GM23338 (cell line): ENCODE measurements around the gene SUPT3H. TPM values are rescaled to one million over a fixed set of nuclear protein-coding genes. Genes with fewer than 3 reads are reported as not detected.
A peak's percentile ranks its signal among the peaks of the same experiment; 100 is the strongest.

Experiments
- ATAC-seq: fragments of 200-7000 bp; cut with Tn5 transposase; 3 replicates; pipeline ENCODE4 v1.9.1; 2020
- DNase-seq: peaks from one replicate; pipeline ENCODE4 v3.0.0-alpha.2; 2015; ENCODE audit warnings: low spot score
- H2AFZ ChIP-seq: fragments of 200-600 bp; sonication (generic); 2 replicates; pipeline ENCODE4 v1.8.0; 2016; ENCODE audit warnings: antibody characterized with exemption, mild to moderate bottlenecking, moderate library complexity
- H3F3A ChIP-seq: fragments of 200-600 bp; sonication (generic); replicated peaks from 2 replicates; pipeline ENCODE4 v1.8.0; 2017; ENCODE audit warnings: antibody characterized with exemption, mixed run types, low read depth
- H3K27ac ChIP-seq: fragments of 200-600 bp; sonication (generic); 2 replicates; pipeline ENCODE4 v1.6.1; 2016; ENCODE audit warnings: low read depth
- H3K27me3 ChIP-seq: fragments of 200-600 bp; sonication (generic); 2 replicates; pipeline ENCODE4 v1.8.0; 2016; ENCODE audit warnings: mild to moderate bottlenecking, mixed run types, moderate library complexity; ENCODE audit not compliant: insufficient read depth
- H3K36me3 ChIP-seq: fragments of 200-600 bp; sonication (generic); 2 replicates; pipeline ENCODE4 v1.8.0; 2016; ENCODE audit warnings: mild to moderate bottlenecking; ENCODE audit not compliant: insufficient read depth
- H3K4me1 ChIP-seq: fragments of 200-600 bp; sonication (generic); 2 replicates; pipeline ENCODE4 v1.8.0; 2016; ENCODE audit warnings: mild to moderate bottlenecking, moderate library complexity; ENCODE audit not compliant: insufficient read depth
- H3K4me2 ChIP-seq: fragments of 200-600 bp; sonication (generic); 2 replicates; pipeline ENCODE4 v1.7.1; 2017; ENCODE audit warnings: mixed run types
- H3K4me3 ChIP-seq: fragments of 200-600 bp; sonication (generic); 2 replicates; pipeline ENCODE4 v1.6.1; 2016; ENCODE audit warnings: mixed run types
- H3K79me2 ChIP-seq: fragments of 200-600 bp; sonication (generic); replicated peaks from 2 replicates; pipeline ENCODE4 v1.8.0; 2017; ENCODE audit warnings: mild to moderate bottlenecking; ENCODE audit not compliant: insufficient read depth
- H3K9me2 ChIP-seq: fragments of 200-600 bp; sonication (generic); 2 replicates; pipeline ENCODE4 v1.8.0; 2017; ENCODE audit not compliant: insufficient read depth
- H4K20me1 ChIP-seq: fragments of 200-600 bp; sonication (generic); replicated peaks from 2 replicates; pipeline ENCODE4 v1.8.0; 2017; ENCODE audit warnings: mild to moderate bottlenecking; ENCODE audit not compliant: insufficient read depth
- H3K27ac Mint-ChIP-seq: 2 replicates; pipeline ENCODE4 v1.8.0; 2020; ENCODE audit warnings: inconsistent platforms, mild to moderate bottlenecking, moderate library complexity, mixed read lengths
- H3K27me3 Mint-ChIP-seq: 3 replicates; pipeline ENCODE4 v1.8.0; 2022; ENCODE audit warnings: low read depth, mild to moderate bottlenecking, moderate library complexity, mixed read lengths, inconsistent platforms; ENCODE audit not compliant: insufficient read depth, poor library complexity
- H3K36me3 Mint-ChIP-seq: 3 replicates; pipeline ENCODE4 v1.8.0; 2021; ENCODE audit warnings: low read depth, mild to moderate bottlenecking, inconsistent platforms, moderate library complexity, mixed read lengths
- H3K4me1 Mint-ChIP-seq: 3 replicates; pipeline ENCODE4 v1.8.0; 2020; ENCODE audit warnings: mild to moderate bottlenecking, inconsistent platforms, mixed read lengths
- H3K4me3 Mint-ChIP-seq: 3 replicates; pipeline ENCODE4 v1.8.0; 2021; ENCODE audit warnings: moderate library complexity, mild to moderate bottlenecking, inconsistent platforms, mixed read lengths
- H3K9me3 Mint-ChIP-seq: 3 replicates; pipeline ENCODE4 v1.8.0; 2020; ENCODE audit warnings: moderate library complexity, mild to moderate bottlenecking, inconsistent platforms, mixed read lengths
- CREB1 ChIP-seq: fragments of 250-450 bp; sonication (Bioruptor Pico); IDR thresholded peaks from 2 replicates; pipeline ENCODE4 v1.5.0; 2020; ENCODE audit warnings: low read depth, mild to moderate bottlenecking, moderate library complexity
- ETS1 ChIP-seq: IDR thresholded peaks from 2 replicates; pipeline ENCODE4 v1.6.1; 2016; ENCODE audit warnings: antibody characterized with exemption
- EZH2 ChIP-seq: fragments of 200-600 bp; sonication (generic); IDR thresholded peaks from one replicate; pipeline ENCODE4 v1.8.0; 2017; ENCODE audit warnings: antibody characterized with exemption, mild to moderate bottlenecking, low read depth; ENCODE audit not compliant: unreplicated experiment
- EZH2phosphoT487 ChIP-seq: fragments of 200-600 bp; sonication (generic); IDR thresholded peaks from one replicate; pipeline ENCODE4 v1.8.1; 2018; ENCODE audit warnings: antibody characterized with exemption; ENCODE audit not compliant: unreplicated experiment
- JUNB ChIP-seq: IDR thresholded peaks from one replicate; pipeline ENCODE4 v1.6.1; 2016; ENCODE audit warnings: antibody characterized with exemption; ENCODE audit not compliant: unreplicated experiment
- NANOG ChIP-seq: IDR thresholded peaks from 2 replicates; pipeline ENCODE4 v1.6.1; 2016; ENCODE audit warnings: antibody characterized with exemption, borderline replicate concordance
- POLR2AphosphoS5 ChIP-seq: IDR thresholded peaks from 2 replicates; pipeline ENCODE4 v1.6.1; 2016; ENCODE audit warnings: antibody characterized with exemption, low read depth
- STAT1 ChIP-seq: IDR thresholded peaks from one replicate; pipeline ENCODE4 v1.6.1; 2016; ENCODE audit warnings: antibody characterized with exemption; ENCODE audit not compliant: unreplicated experiment
- ZNF114 ChIP-seq: fragments of 250-450 bp; sonication (Bioruptor Pico); IDR thresholded peaks from 2 replicates; pipeline ENCODE4 v1.5.0; 2020; ENCODE audit warnings: mild to moderate bottlenecking, moderate library complexity
- ZNF331 ChIP-seq: fragments of 250-450 bp; sonication (Bioruptor Pico); IDR thresholded peaks from 2 replicates; pipeline ENCODE4 v1.5.0; 2020; ENCODE audit warnings: low read depth, mild to moderate bottlenecking, moderate library complexity
- polyA plus RNA-seq: library from polyadenylated mRNA; unstranded; fragments of >200 nt; fragmentation: Nextera tagmentation; extraction: Ambion mirVana; gene quantifications from 2 replicates; pipeline ENCODE4 v1.2.1, GENCODE V29; 2016
- total RNA-seq: library from RNA; depleted of rRNA; stranded (reverse); fragments of >200 nt; shearing (Covaris generic); gene quantifications from 2 replicates; pipeline ENCODE4 v1.2.3, GENCODE V29; 2014
- TF ChIP-seq, protein P1 (sequence below): fragments of 250-450 bp; sonication (Bioruptor Pico); IDR thresholded peaks from 2 replicates; pipeline ENCODE4 v1.5.0; 2020; ENCODE audit warnings: mild to moderate bottlenecking, moderate library complexity
- TF ChIP-seq, protein P2 (sequence below): IDR thresholded peaks from one replicate; pipeline ENCODE4 v1.6.1; 2018; ENCODE audit warnings: antibody characterized with exemption; ENCODE audit not compliant: unreplicated experiment
- TF ChIP-seq, protein P3 (sequence below), 2 experiments: fragments of 200-600 bp in 1 of 2; sonication (generic) in 1 of 2; conservative IDR thresholded peaks; 2 replicates each; pipeline versions ENCODE4 v1.5.1 to v1.6.1; 2016 to 2017; ENCODE audit warnings: antibody characterized with exemption in 2 of 2, low read depth in 2 of 2, mild to moderate bottlenecking in 2 of 2, moderate library complexity in 1 of 2

The SUPT3H gene
- total and polyA plus RNA-seq, 2 experiments from 2014 or later, result 11.4 to 30.1 TPM

DNA sequence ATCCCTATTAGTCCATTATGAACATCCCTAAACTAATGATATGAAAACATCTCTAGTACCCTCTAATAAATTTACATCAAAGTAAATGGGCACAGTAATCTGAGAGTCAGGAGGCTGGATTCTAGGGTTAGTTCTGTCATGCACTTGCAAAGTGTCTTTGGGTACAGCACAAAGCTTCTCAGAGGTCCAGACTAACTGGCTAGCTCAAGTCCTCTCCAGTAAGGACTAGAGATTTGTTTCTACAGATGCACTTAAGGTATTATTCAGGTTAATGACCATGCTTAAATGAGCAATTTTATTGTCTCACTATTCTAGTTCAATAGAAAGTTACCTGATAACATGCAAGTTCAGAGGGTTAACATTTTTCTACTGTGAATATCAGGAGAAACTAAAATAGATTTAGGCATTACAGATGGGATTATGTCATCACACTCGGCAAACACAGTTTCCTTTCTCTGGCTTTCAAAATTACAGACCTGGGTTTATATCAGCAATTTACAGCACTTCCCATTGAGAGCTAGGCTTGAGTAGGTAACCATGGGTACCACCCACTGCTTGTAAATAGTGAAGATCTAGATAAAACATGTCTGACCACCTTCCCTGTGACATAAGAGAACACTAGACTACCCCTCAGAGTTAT, 452.5 kb downstream of the SUPT3H start:
- Histone ChIP-seq H3K27ac (no peak overlapping the region), H3K79me2 (no peaks in the 10 kb centered on the region), H3F3A (no peaks in the 10 kb centered on the region), H3K9me2 (no peaks in the 10 kb centered on the region), H3K4me2 (no peak overlapping the region), H4K20me1 (no peaks in the 10 kb centered on the region), H3K4me1 (no peaks in the 10 kb centered on the region), H3K27me3 (no peaks in the 10 kb centered on the region), H3K4me3 (no peak overlapping the region), H3K36me3 (no peaks in the 10 kb centered on the region), H2AFZ (no peak overlapping the region)
- Mint-ChIP-seq H3K36me3 (no peaks in the 10 kb centered on the region), H3K9me3 (no peaks in the 10 kb centered on the region), H3K27ac (no peak overlapping the region), H3K4me3 (no peak overlapping the region), H3K27me3 (no peaks in the 10 kb centered on the region), H3K4me1 (peaks cover 4% of the 10 kb centered on the region; the same call in 2 of the 3 replicates)
- ATAC-seq (no peak), DNase-seq (peak; percentile 48)
- TF ChIP-seq, protein P1, sequence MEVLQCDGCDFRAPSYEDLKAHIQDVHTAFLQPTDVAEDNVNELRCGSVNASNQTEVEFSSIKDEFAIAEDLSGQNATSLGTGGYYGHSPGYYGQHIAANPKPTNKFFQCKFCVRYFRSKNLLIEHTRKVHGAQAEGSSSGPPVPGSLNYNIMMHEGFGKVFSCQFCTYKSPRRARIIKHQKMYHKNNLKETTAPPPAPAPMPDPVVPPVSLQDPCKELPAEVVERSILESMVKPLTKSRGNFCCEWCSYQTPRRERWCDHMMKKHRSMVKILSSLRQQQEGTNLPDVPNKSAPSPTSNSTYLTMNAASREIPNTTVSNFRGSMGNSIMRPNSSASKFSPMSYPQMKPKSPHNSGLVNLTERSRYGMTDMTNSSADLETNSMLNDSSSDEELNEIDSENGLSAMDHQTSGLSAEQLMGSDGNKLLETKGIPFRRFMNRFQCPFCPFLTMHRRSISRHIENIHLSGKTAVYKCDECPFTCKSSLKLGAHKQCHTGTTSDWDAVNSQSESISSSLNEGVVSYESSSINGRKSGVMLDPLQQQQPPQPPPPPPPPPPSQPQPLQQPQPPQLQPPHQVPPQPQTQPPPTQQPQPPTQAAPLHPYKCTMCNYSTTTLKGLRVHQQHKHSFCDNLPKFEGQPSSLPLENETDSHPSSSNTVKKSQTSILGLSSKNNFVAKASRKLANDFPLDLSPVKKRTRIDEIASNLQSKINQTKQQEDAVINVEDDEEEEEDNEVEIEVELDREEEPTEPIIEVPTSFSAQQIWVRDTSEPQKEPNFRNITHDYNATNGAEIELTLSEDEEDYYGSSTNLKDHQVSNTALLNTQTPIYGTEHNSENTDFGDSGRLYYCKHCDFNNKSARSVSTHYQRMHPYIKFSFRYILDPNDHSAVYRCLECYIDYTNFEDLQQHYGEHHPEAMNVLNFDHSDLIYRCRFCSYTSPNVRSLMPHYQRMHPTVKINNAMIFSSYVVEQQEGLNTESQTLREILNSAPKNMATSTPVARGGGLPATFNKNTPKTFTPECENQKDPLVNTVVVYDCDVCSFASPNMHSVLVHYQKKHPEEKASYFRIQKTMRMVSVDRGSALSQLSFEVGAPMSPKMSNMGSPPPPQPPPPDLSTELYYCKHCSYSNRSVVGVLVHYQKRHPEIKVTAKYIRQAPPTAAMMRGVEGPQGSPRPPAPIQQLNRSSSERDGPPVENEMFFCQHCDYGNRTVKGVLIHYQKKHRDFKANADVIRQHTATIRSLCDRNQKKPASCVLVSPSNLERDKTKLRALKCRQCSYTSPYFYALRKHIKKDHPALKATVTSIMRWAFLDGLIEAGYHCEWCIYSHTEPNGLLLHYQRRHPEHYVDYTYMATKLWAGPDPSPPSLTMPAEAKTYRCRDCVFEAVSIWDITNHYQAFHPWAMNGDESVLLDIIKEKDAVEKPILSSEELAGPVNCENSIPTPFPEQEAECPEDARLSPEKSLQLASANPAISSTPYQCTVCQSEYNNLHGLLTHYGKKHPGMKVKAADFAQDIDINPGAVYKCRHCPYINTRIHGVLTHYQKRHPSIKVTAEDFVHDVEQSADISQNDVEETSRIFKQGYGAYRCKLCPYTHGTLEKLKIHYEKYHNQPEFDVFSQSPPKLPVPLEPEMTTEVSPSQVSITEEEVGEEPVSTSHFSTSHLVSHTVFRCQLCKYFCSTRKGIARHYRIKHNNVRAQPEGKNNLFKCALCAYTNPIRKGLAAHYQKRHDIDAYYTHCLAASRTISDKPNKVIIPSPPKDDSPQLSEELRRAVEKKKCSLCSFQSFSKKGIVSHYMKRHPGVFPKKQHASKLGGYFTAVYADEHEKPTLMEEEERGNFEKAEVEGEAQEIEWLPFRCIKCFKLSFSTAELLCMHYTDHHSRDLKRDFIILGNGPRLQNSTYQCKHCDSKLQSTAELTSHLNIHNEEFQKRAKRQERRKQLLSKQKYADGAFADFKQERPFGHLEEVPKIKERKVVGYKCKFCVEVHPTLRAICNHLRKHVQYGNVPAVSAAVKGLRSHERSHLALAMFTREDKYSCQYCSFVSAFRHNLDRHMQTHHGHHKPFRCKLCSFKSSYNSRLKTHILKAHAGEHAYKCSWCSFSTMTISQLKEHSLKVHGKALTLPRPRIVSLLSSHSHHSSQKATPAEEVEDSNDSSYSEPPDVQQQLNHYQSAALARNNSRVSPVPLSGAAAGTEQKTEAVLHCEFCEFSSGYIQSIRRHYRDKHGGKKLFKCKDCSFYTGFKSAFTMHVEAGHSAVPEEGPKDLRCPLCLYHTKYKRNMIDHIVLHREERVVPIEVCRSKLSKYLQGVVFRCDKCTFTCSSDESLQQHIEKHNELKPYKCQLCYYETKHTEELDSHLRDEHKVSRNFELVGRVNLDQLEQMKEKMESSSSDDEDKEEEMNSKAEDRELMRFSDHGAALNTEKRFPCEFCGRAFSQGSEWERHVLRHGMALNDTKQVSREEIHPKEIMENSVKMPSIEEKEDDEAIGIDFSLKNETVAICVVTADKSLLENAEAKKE (CRISPR knock-in tag), result no peak
- TF ChIP-seq JUNB (no peak), CREB1 (CRISPR knock-in tag) (no peak), EZH2phosphoT487 (no peak), EZH2 (no peak), NANOG (no peak), ETS1 (no peak), POLR2AphosphoS5 (no peak), STAT1 (no peak), ZNF114 (CRISPR knock-in tag) (no peak), ZNF331 (no peak)
- TF ChIP-seq, protein P2, sequence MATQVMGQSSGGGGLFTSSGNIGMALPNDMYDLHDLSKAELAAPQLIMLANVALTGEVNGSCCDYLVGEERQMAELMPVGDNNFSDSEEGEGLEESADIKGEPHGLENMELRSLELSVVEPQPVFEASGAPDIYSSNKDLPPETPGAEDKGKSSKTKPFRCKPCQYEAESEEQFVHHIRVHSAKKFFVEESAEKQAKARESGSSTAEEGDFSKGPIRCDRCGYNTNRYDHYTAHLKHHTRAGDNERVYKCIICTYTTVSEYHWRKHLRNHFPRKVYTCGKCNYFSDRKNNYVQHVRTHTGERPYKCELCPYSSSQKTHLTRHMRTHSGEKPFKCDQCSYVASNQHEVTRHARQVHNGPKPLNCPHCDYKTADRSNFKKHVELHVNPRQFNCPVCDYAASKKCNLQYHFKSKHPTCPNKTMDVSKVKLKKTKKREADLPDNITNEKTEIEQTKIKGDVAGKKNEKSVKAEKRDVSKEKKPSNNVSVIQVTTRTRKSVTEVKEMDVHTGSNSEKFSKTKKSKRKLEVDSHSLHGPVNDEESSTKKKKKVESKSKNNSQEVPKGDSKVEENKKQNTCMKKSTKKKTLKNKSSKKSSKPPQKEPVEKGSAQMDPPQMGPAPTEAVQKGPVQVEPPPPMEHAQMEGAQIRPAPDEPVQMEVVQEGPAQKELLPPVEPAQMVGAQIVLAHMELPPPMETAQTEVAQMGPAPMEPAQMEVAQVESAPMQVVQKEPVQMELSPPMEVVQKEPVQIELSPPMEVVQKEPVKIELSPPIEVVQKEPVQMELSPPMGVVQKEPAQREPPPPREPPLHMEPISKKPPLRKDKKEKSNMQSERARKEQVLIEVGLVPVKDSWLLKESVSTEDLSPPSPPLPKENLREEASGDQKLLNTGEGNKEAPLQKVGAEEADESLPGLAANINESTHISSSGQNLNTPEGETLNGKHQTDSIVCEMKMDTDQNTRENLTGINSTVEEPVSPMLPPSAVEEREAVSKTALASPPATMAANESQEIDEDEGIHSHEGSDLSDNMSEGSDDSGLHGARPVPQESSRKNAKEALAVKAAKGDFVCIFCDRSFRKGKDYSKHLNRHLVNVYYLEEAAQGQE, result no peak
- TF ChIP-seq, protein P3, sequence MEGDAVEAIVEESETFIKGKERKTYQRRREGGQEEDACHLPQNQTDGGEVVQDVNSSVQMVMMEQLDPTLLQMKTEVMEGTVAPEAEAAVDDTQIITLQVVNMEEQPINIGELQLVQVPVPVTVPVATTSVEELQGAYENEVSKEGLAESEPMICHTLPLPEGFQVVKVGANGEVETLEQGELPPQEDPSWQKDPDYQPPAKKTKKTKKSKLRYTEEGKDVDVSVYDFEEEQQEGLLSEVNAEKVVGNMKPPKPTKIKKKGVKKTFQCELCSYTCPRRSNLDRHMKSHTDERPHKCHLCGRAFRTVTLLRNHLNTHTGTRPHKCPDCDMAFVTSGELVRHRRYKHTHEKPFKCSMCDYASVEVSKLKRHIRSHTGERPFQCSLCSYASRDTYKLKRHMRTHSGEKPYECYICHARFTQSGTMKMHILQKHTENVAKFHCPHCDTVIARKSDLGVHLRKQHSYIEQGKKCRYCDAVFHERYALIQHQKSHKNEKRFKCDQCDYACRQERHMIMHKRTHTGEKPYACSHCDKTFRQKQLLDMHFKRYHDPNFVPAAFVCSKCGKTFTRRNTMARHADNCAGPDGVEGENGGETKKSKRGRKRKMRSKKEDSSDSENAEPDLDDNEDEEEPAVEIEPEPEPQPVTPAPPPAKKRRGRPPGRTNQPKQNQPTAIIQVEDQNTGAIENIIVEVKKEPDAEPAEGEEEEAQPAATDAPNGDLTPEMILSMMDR (conservative IDR thresholded peaks at IDR 0.05; ENCODE audit: low read depth in 2 of 2), result no peak
